Neutrophil (primary cell): ENCODE measurements around the gene HYAL2.
A peak's percentile ranks its signal among the peaks of the same experiment; 100 is the strongest.

Experiments used
- H3K27ac ChIP-seq: fragments of 200-600 bp; sonication (generic); 2 replicates; pipeline ENCODE4 v1.5.1; 2016; ENCODE audit warnings: mild to moderate bottlenecking, moderate library complexity
- H3K27me3 ChIP-seq: fragments of 200-600 bp; sonication (generic); 2 replicates; pipeline ENCODE4 v1.6.0; 2016; ENCODE audit warnings: mild to moderate bottlenecking
- H3K36me3 ChIP-seq: fragments of 200-600 bp; sonication (generic); 2 replicates; pipeline ENCODE4 v1.5.1; 2017
- H3K4me1 ChIP-seq, 2 experiments: fragments of 200-600 bp in 1 of 2; sonication (generic) in 1 of 2; 1 replicate in 1 of 2; 2 replicates in 1 of 2; pipeline versions ENCODE4 v1.5.1 to v1.6.1; 2013 to 2016; ENCODE audit warnings: low read depth in 1 of 2, low read length in 1 of 2, mild to moderate bottlenecking in 1 of 2, moderate library complexity in 1 of 2; ENCODE audit not compliant: control insufficient read depth in 1 of 2, insufficient read depth in 1 of 2
- H3K4me3 ChIP-seq, 2 experiments: fragments of 200-600 bp in 1 of 2; sonication (generic) in 1 of 2; 1 replicate in 1 of 2; 2 replicates in 1 of 2; pipeline ENCODE4 v1.5.1; 2013 to 2016; ENCODE audit warnings: low read depth in 1 of 2, low read length in 1 of 2, mild to moderate bottlenecking in 1 of 2, moderate library complexity in 1 of 2
- H3K9me3 ChIP-seq: fragments of 200-600 bp; sonication (generic); 2 replicates; pipeline ENCODE4 v1.5.1; 2016
- CTCF ChIP-seq: fragments of 200-600 bp; sonication (generic); IDR thresholded peaks from 2 replicates; pipeline ENCODE4 v1.5.1; 2016; ENCODE audit warnings: antibody characterized with exemption

HYAL2 gene

GRCh38 chr3:50304601-50305000 is 17.9 kb downstream of the HYAL2 start:
- no peak for TF ChIP-seq CTCF
- H3K9me3 ChIP-seq = no peaks in the 10 kb centered on the region
- H3K36me3 ChIP-seq = no peaks in the 10 kb centered on the region
- H3K4me3 ChIP-seq = no peak overlapping the region
- H3K4me1 ChIP-seq = peaks cover 16 to 17% of the 10 kb centered on the region in 2 experiments
- peak overlapping the region; percentile 13 for H3K27ac ChIP-seq
- no peaks in the 10 kb centered on the region for H3K27me3 ChIP-seq

- Histone ChIP-seq H3K4me3 (no peak within 1 kb of the TSS), H3K9me3 (no peaks in the 10 kb centered on the region), H3K27ac (no peak within 1 kb of the TSS), H3K4me1 (peaks cover 26 to 28% of the 10 kb centered on the region in 2 experiments), H3K27me3 (no peaks in the 10 kb centered on the region), H3K36me3 (no peaks in the 10 kb centered on the region)
- TF ChIP-seq CTCF = no peak
Measured at GRCh38 chr3:50303013-50303815, 19.3 kb downstream of the HYAL2 start, which contains the start of gene HYAL1. Gene HYAL1, minus strand, starts transcription at chr3:50303574. Its CDS starts 618 bp downstream, at chr3:50302956.

GRCh38 chr3:50302095-50303012 is 20.2 kb downstream of the HYAL2 start:
- Histone ChIP-seq H3K9me3 (no peaks in the 10 kb centered on the region), H3K4me3 (no peak overlapping the region), H3K27me3 (no peaks in the 10 kb centered on the region), H3K4me1 (peaks cover 34 to 37% of the 10 kb centered on the region in 2 experiments), H3K27ac (no peak overlapping the region), H3K36me3 (no peaks in the 10 kb centered on the region)
- no peak for TF ChIP-seq CTCF

GRCh38 chr3:50300681-50301254 is 21.8 kb downstream of the HYAL2 start:
- no peaks in the 10 kb centered on the region for H3K36me3 ChIP-seq
- no peaks in the 10 kb centered on the region for H3K9me3 ChIP-seq
- H3K27me3 ChIP-seq = no peaks in the 10 kb centered on the region
- TF ChIP-seq CTCF = no peak
- peak overlapping the region; percentile 72 to 80 for H3K4me3 ChIP-seq
- H3K27ac ChIP-seq = peak overlapping the region; percentile 97
- H3K4me1 ChIP-seq = peaks cover 37 to 40% of the 10 kb centered on the region in 2 experiments

- Histone ChIP-seq H3K4me1 (peaks cover 37 to 40% of the 10 kb centered on the region in 2 experiments), H3K27me3 (no peaks in the 10 kb centered on the region), H3K27ac (peak overlapping the region; percentile 97), H3K4me3 (peak overlapping the region; percentile 72 to 80), H3K36me3 (no peaks in the 10 kb centered on the region), H3K9me3 (no peaks in the 10 kb centered on the region)
- no peak for TF ChIP-seq CTCF
Measured at GRCh38 chr3:50299929-50300680, 22.4 kb downstream of the HYAL2 start.
